GM19351 (cell line): ENCODE measurements around the gene KANSL2.
A peak's percentile ranks its signal among the peaks of the same experiment; 100 is the strongest.
"Not testable (repeated sequence)": the region's sequence is repeated elsewhere in the genome, so short reads cannot be mapped to it uniquely, and the experiment has no call there.

Experiments
- ATAC-seq: cut with Tn5 transposase; IDR thresholded peaks from one replicate; pipeline ENCODE4 v1.9.1; 2021; ENCODE audit warnings: mild to moderate bottlenecking, moderate library complexity; ENCODE audit not compliant: unreplicated experiment

Gene KANSL2

DNA sequence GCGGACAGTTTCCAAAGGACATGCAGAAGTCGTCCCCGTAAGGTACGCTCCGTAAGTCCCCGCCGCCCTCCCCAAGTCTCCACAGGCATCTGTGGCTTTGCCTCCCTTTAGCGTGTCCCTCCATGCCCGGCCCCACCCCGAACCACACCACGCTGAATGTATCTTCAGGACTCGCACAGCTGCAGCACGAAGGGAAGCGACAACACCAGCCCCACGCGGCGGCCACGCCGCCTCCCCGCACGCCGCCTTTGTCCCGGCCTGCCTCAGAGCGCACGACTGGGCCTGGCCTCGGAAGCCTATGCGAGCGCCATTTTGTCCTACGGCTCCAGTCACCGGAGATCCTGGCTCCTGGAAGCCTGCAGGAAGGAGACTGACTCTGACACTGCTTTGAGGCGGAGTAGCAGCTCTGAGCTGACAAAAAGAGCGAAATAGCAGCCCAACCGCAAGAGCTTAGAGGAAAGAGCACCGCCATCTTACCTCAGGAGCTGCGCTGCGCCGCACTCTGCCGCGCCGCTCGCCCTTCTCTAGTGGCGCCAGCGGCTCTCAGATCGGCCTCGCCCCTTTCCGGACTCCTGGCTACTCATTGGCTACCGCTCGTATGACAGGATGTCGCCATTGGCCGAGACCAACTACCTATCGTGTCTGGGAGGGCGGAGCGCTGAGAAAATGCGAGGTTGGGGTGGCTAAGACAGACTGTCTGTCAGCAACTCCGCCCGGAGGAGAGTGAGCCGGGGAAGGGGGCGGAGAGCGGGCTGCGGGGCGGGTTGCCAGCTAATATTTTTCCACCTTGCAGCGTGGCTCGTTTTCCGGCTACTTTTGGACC is at the start of gene KANSL2:
KANSL2 (minus strand) TSS at position 529 of the 823 bp plus-strand sequence. CDS start 606 bp downstream, outside the sequence.
- peak; percentile 99 for ATAC-seq

DNA sequence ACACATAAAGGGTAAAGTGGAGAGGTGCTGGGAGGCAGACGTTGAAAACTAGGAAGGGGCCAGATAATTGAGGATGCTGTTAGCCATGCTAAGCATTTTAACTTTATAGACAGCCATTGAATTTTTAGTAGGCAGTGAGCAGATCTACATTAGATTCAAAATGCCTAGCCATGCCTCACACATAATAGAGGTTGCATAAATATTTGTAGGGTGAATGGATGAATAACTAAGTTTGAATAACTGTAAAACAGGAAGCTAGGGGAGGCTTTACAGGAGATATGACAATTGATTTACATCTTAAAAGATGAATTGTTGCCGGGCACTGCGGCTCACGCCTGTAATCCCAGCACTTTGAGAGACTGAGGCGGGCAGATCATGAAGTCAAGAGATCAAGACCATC is 46.8 kb upstream of the KANSL2 start:
- no peak for ATAC-seq

DNA sequence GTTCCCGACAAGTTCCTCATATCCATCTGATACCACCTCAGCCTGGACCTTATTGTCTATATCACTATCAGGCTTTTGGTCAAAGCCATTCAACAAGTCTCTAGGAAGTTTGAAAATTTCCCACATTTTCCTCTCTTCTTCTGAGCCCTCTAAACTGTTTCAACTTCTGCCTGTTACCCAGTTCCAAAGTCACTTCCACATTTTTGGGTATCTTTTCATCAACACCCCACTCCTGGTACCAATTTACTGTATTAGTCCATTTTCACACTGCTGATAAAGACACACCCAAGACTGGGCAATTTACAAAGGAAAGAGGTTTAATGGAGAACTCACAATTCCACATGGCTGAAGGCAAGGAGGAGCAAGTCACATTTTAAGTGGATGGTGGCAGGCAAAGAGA is 38.7 kb upstream of the KANSL2 start:
- not testable (repeated sequence) for ATAC-seq

DNA sequence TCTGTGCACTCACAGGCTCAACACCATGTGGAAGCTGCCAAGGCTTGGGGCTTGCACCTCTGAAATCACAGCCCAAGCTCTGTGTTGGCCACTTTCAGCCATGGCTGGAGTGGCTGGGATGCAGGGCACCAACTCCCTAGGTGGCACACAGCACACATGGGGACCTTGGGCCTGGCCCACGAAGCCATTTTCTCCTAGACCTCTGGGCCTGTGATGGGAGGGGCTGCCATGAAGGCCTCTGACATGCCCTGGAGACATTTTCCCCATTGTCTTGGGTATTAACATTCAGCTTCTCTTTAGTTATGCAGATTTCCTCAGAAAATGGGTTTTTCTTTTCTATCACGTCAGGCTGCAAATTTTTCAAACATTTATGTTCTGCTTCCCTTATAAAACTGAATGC is 38.1 kb upstream of the KANSL2 start:
- ATAC-seq: not testable (repeated sequence)

DNA sequence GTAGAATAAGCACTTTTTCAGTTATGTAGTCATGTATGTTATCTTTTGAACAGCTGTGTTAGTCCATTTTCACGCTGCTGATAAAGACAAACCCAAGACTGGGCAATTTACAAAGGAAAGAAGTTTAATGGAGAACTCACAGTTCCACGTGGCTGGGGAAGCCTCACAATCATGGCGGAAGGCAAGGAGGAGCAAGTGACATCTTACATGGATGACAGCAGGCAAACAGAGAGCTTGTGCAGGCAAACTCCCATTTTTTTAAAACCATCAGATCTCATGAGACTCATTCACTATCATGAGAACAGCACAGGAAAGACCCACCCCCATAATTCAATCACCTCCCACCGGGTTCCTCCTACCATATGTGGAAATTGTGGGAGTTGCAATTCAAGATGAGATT is 37.0 kb upstream of the KANSL2 start:
- ATAC-seq: not testable (repeated sequence)

DNA sequence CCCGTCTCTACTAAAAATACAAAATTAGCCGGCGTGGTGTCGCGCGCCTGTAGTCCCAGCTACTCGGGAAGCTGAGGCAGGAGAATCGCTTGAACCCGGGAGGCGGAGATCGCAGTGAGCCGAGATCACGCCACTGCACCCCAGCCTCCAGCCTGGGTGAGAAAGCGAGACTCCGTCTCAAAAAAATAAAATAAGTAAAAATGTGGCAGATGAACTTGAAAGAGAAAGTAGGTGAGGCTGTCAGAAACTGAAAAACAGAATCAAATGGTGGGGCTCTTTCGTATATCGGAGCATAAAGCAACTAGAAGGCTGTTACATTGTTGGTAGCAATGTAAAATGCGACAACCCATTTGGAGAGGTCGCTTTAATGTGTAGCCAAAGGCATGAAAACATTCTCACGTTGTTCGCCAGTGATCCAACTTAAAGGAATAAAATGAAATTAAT is 35.2 kb upstream of the KANSL2 start:
- ATAC-seq: no peak

DNA sequence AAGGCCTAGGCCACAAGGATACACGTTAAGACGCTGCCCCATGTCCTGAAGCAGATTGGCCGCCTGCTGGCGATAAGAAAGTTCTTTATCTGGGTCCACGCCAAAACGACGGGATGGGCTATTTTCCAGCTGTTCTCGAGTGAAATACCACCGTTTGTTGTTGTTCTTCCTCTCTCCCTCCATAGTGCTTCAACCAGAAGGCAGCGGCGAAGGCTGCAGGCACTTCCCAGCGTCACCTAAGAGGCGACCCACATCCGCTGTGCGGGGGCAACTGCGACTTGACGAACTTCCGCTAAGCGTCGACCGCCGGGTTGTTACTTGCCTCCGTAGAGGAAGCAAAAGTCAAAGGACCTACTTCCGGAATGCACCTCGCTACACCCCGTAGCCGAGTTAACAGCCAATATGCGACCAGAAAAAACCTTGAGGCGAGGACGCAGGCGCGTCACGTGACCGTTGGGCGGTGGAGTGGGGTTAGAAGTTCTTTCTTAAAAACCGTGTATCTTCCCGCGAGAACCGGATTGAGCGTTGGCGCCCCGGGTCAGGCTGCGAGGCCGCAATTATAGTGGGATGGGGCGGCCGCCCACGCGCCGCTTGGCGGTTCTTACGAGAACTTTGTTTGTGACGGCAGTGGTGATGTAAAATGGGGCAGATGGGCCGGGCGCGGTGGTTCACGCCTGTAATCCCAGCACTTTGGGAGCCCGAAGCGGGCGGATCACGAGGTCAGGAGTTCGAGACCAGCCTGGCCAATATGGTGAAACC is 34.6 kb upstream of the KANSL2 start, which contains the start of gene CCNT1:
CCNT1 (minus strand) TSS at position 215 of the 759 bp plus-strand sequence; CDS start at position 183, 32 bp downstream.
- peak; percentile 96 for ATAC-seq

DNA sequence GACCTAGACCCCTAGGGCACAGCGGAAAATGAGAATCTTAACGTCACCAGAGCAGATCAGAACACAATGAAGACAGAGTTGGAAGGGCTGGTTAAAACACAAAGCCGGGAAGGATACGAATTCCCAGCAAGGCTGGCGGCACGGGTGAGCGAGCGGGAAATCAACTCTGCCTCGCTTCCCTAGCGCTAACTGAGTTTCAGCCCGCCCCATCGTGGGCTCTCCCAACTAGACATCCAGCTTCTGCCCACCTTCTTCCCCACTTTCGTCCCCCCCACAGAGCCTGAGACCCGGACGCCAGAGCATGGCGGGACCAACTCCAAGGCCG is 34.1 kb upstream of the KANSL2 start:
- no peak for ATAC-seq

DNA sequence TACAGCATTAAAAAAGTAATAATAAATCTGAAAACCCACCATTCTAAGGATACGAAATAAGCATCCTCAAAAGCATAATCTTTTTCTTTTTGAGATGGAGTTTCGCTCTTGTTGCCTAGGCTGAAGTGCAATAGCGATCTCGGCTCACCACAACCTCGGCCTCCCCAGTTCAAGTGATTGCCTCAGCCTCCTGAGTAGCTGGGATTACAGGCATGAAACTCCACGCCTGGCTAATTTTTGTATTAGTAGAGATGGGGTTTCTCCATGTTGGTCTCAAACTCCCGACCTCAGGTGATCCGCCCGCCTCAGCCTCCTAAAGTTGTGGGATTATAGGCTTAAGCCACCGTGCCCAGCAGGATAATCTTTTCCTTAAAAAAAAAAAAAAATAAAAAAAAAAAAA is 30.2 kb upstream of the KANSL2 start:
- no peak for ATAC-seq

GRCh38 chr12:48698822-48699221 is 16.8 kb upstream of the KANSL2 start:
- not testable (repeated sequence) for ATAC-seq

DNA sequence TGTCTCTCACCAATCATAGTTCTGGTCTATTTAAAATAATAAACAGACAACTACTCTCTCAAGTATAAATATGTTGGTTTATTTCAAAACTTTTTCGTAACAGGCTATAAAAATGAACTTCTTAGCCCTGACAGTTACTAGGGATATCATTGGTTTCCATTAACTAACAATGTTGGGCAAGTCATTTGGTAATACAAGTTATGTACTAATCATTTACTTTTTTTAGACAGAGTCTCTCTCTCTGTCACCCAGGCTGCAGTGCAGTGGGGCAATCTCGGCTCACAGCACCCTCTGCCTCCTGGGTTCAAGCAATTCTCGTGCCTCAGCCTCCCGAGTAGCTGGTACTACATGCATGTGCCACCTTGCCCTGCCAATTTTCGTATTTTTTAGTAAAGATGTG is 14.6 kb upstream of the KANSL2 start:
- no peak for ATAC-seq

GRCh38 chr12:48695859-48696258 is 13.8 kb upstream of the KANSL2 start:
- ATAC-seq: no peak

- no peak for ATAC-seq
Observed at GRCh38 chr12:48694038-48694437, 12.0 kb upstream of the KANSL2 start.

DNA sequence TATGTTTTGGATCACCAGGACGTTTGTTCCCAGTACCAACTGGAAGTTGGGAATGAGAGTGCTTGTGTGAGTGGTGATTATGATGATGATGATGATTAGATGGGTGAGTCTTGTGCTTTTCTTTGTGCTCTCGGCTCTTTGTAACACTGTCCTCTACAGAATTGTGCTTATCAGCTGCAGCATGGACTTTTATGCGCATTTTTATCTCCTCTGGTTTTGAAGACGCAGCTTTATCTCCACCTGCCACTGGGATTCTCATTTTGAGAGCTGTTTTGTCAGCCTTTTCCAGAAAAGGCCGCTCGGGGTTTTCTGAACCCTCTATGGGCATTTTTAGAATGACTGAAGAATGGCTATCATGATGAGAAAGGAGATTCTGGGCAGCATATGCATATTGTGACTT is 11.5 kb upstream of the KANSL2 start:
- ATAC-seq: no peak

GRCh38 chr12:48691826-48692487 is 9.9 kb upstream of the KANSL2 start:
- no peak for ATAC-seq

GRCh38 chr12:48690990-48691389 is 9.0 kb upstream of the KANSL2 start:
- no peak for ATAC-seq

- ATAC-seq: no peak
Observed at GRCh38 chr12:48690436-48690835, 8.4 kb upstream of the KANSL2 start.

DNA sequence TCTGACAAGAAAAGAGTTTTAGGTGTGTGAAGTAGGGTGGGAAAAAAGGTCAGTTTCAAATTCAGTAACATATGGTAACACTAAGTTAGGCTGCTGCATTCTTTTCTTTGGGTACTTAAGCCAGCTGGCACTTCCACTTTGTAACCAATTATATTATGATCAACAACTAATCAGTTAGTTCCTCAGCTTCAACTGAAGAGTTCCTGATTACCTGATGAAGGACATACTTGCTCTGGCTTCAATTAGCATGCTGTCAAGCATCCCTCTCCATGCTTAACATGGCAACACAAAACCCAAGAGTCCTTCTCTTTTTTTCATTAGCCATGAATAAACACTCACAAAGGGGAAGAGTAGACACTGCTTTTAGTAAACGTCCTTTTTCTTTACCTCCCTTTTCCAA is 6.8 kb upstream of the KANSL2 start:
- ATAC-seq: no peak

GRCh38 chr12:48687592-48687991 is 5.6 kb upstream of the KANSL2 start:
- ATAC-seq: no peak

- no peak for ATAC-seq
Observed at GRCh38 chr12:48686615-48687334, 4.7 kb upstream of the KANSL2 start.

DNA sequence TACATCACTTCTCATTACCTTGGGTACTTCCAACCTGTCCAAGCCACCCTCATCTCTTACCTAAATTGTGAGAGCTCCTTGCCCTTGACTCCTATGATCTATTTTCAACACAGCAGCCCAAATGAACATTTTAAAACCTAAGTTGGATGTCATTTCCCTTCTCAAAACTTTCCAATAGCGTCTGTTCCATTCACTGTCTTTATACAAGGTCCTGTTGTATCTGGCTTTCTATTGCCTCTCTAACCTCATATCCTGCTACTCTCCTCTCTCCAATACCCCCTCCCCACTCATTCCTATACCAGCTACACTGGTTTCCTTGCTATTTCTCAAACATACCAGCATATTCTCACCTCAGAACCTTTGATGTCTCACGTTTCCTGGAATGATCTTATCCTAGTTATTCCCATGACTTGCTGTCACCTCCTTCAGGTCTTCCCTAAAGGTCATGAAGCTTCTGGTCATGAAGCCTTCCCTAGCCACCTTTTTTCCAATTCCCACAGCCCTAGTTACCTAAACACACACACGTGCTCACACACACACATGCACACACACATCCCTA is 4.1 kb upstream of the KANSL2 start:
- ATAC-seq: no peak
